ENCODE results near the gene GPR39.
"Not testable (repeated sequence)": the region's sequence is repeated elsewhere in the genome, so short reads cannot be mapped to it uniquely, and the experiment has no call there.

GPR39 gene

DNA sequence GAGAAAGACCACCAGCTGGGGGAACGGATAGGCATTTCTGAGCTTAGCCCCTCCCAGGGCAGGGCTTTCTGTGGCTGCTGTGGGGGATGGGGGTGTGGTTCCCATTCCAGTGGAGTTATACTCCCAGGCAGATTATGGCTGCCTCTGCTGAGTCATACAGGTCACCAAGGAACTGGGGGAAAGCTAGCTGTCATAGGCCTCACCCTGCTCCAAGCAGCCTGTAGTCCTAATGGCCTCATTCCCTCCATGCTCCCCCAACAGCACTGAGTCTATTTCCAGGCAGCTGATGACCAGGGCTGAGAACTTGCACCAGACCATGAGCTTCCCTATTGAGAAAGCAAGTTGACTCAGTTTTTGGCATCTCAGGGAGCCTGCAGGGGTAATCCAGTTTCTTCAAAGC is 87.1 kb downstream of the GPR39 start:
- no peak for DNase-seq

DNA sequence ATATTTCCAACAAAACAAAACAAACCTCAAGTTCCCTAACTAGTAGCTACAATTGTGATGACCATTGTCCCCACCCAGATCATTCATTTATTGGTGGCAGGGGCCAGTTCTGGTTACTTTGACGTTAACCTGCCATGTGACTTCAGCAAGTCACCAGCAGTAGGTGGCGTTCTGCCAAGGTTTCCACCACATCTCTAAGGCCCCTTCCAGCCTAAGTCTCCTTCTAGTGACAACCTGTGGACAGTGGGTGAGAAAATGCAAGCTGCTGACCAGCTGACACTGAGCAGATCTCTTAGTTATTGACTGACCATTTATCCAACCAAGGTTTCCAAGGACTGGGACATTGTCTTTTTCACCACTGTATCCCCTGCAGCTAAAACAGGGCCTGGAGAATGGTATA is 98.4 kb downstream of the GPR39 start:
- no peak for DNase-seq

DNA sequence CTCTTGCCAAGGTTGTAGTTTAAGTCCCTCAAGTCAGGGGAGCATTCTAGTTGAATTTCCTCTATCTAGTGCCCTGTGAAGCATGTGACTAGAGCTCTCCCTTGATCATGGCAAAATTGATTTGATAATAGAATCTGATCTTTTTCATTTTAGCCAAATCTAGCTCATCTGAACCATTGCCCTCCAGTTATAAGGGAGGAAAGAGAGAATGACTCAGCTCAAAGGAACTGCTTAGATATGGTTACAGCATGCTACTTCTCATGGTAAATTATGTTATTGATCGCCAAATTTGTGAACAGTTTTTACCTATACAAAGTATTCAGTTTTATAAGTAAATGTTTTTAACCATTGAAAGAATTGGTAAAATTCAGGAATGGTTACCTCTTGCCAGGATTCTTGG is 100.8 kb downstream of the GPR39 start:
- no peak for DNase-seq

DNA sequence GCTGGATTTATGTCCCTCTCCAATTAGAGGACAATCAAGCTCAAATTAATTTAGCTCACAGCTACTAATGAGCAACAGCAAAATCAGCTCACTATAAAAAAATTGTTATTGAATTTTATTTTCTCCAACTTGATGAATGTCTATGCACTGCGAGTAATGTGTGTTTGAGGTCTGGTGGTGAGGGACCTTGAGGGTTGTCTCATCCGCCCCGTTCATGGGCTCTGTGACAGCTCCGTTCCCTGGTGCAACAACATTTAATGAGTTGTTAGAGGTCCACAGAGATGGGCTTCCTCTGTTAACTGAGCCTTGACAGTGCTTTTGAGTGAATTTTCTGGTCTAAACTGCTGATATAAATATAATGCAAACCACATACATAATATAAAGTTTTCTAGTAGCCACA is 101.7 kb downstream of the GPR39 start:
- DNase-seq: no peak

DNA sequence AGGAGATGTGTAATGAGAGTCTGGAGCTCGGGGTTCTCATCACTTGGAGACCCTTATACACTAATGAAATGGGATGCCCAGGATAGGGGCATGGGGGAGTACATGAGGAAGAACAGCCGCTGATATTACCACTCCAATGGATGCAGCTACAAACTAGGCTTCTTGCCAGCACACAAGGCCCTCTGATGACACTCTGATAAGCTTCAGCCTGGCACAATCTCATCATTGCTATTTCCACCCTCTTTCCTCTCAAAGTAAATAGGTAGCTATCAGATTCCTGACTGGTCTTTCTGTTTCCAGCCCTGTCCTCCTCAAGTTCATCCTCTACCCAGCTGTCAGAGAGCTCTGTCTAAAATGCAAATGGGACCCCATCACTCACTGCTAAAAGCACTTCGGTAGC is 103.0 kb downstream of the GPR39 start:
- DNase-seq: no peak

DNA sequence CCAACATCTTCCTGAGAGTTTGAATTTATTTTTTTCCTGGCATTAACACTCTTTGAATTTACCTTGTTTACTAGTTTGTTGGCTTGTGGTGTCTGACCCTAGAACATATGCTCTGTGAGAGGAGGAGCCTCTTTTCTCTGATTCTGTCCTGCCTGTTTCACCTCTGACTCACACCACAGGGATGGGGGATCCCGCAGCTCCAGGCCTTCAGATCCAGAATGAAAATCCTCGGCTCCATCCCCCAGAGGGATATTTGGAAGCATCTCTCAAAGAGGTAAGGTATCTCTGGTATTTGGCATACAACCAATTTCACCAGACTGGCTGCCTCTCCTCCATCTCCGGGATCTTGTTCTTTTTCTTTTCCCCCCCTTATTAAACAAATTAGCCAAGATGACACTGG is 104.7 kb downstream of the GPR39 start:
- DNase-seq: no peak

DNA sequence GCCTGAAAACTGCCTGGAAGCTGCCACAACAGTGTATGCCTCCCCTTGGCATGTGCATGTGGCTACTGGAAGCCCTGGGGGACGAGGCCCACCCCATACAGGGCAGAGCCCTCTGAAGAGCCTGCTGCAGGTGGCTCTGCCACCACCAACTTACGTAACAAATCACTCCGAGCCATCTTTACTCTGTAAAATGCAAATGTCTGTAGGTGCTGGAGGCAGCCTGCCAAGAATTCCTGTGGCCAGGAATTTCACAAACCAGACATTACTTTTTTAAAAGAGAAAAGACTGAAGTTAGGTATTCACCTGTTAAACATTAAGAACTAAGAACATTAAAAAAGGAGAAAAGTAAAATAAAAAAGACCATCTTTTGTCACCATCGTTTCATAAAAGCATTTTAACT is 106.3 kb downstream of the GPR39 start:
- no peak for DNase-seq

DNA sequence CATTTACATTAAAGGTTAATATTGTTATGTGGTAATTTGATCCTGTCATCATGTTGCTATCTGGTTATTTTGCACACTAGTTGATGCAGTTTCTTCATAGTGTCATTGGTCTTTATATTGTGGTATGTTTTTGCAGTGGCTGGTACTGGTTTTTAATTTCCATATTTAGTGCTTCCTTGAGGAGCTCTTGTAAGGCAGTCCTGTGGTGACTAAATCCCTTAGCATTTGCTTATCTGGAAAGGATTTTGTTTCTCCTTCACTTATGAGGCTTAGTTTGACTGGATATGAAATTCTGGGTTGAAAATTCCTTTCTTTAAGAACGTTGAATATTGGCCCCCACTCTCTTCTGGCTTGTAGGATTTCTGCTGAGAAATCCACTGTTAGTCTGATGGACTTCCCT is 120.5 kb downstream of the GPR39 start:
- DNase-seq: not testable (repeated sequence)

DNA sequence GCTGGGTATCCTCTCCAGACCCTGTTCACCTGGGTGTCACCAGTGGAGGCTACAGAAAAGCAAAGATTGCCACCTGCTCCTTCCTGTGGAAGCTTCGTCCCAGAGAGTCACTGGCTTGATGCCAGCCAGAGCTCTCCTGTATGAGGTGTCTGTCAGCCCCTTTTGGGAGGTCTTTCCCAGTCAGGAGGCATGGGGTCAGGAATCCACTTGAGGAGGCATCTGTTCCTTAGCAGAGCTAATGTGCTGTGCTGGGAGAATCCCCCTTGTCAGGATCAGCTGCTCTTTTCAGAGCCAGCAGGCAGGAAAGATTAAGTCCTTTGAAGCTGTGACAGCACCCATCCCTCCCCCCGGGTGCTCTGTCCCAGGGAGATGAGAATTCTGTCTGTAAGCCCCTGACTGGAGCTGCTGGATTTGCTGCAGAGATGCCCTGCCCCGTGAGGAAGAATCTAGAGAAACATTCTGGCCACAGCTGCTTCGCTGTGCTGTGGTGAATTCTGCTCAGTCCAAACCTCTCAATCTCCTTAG is 121.8 kb downstream of the GPR39 start:
- DNase-seq: no peak

DNA sequence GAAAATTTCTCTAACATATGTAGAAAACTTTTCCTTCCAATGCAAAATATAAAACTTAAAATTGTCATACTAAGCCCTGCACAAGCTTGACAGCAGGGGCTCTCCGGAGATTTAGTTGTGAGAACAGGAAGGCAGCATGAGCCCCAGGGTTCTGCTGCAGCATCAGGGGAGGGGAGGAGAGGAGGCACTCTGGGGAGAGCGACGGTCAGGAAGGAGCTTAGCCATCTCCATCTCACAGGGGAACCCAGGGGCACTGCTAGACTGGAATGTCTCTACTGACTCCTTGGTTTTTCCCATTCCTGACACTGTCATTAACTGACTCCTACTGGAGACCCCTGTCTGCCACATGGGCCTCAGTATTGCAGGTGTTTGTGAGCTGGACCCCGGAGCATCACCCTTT is 123.6 kb downstream of the GPR39 start:
- DNase-seq: no peak

DNA sequence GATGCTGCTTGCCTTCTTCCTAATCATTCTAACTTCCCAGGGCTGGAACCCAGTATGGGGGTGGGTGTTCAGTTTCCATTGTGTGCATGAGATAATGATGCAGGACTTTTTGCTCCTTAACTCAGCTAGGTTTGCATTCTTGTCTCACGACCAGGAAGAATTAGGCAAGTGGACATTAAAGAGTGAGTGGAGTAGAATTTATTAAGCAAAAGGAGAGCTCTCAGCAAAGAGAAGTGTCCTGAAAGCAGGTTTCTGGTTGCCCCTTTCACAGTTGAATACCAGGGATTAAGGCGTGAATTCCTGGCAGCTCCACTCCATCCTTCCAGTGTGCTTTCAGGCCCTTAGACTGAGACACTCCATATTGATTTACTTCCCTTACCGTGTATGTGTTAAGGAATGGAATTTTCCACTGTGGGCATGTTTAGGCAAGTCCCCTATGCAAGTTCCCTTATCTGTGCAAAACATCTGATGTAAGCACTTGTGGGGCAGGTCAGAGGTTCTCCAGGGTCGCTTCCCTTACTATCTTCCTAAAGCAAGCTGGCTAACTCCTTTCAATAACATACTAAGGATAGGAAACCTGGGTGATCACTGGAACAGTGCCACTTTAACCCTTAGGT is 126.5 kb downstream of the GPR39 start:
- no peak for DNase-seq

DNA sequence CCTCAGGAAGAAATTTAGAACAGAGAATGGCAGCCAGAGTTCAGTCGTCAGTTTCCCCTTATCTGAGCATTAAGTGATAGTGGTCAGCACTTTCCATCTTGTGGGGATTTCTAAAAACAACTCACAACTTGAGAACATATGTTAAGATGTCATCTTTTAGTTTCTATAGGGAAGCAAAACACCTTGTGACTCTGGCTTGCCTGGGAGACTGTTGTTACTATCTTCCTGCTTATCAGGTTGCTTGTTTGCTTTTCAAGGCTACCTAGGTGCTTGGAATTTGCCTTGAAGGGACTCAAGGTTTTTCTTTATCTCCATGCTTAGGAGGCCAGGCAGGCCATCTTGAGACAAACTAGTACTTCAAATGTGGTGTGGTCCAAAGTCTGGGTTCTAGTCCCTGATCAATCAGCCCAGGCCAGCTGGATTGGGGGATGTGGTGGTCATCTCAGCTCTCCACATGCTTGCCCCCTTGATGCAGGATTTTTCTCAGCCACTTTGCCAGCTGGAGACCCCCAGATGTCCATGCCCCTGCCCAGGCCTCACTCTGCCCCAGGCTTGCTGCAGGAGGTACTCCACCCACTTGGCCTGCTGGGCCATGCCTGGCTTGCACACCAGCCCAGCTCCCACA is 127.5 kb downstream of the GPR39 start:
- DNase-seq: no peak

DNA sequence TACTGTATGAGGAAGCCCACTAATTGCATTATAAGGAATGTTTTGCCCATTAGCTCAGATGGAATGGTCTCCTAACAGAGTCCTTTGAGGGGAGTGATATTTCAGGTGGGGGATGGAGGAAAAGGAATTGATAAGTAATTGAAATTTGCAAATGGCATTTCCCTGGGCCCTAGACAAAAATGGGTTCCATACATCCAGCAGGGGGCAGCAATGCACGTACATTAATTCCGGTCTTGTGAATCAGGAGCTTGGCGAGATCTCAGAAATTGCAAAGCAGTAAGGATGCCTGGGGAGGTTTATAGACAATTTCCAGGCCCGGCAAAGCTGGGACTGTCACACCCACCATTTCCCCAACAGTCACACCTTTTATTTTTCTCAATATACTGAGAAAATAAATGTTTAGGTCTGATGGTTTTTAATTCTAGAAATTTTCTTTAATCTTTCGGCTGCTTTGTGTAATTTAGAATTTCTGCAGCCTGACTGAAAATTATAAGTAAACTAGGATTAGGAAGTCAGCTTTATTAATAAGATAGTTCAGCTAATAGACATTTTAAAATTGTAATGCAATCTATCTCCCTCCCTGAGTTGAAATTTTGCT is 130.6 kb downstream of the GPR39 start:
- DNase-seq: peak; percentile 67

DNA sequence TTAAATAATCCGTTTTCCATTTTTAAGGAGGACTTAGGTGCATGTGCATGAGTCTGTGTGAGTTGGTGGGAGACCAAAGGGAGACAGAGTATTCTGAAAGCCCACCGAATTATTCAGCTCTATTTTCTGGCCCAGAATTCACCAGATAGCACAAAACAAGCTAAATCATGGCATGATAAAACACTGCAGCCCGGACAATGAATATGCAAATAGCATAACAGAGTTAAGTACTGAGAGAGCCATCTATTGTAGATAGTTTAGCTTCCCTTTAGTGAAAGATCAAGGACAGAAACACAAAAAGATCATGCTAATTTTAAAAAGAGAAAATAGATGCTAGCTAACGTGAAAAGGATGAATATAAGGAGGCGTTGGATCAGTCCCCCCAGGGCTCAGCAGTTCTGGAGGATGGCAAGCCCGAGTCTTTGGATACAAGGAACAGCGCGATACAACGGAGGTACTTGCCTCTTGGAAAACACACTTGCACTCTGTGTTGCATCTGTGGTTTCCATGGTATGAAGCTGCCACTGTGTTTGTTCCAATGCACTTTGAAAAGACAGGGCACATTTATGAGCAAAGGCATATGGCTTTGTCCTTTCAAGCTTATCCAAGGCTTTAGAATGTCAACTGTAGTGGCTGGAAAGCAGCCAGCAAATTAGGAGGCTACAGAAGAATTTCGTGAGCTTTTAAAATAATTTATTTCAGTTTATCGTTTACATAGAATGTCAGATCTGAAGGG is 133.5 kb downstream of the GPR39 start:
- no peak for DNase-seq

DNA sequence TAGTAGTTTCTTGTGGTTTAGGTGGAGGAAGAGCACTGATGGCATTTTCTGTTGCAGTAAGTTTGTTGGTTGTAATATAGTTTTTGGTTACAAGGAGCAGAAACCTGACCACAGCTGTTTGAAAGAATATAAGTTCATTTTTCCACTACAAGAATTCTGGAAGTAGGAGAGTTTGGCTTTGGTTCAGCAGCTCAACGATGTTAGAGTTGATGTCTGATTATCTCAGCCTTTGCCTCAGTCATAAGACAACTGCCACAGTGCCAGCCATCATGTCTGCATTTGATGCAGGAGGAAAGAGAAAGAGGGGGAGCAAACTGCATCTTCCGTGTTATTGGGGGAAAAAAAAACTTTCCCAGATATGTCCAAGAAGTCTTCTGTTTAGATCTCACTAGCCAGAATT is 134.3 kb downstream of the GPR39 start:
- DNase-seq: no peak

DNA sequence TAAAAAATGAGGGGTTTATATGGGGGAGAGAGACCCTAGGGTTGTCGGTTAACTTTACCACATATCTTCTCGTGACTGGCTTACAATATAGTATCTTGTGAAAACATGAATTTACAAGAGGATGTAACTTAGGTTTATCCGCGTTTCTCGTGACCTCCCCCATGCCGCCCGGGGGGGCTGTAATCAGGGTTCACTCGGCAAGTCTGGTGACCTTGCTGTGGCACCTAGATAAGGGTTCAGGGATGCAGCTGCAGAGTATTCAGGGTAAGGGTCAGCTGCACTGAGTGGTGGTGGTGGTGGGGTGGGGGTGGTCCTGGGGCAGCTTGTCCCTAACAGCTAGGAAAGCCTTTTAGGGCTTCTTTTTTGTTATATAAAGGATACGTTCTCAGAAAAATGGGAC is 141.1 kb downstream of the GPR39 start:
- no peak for DNase-seq

DNA sequence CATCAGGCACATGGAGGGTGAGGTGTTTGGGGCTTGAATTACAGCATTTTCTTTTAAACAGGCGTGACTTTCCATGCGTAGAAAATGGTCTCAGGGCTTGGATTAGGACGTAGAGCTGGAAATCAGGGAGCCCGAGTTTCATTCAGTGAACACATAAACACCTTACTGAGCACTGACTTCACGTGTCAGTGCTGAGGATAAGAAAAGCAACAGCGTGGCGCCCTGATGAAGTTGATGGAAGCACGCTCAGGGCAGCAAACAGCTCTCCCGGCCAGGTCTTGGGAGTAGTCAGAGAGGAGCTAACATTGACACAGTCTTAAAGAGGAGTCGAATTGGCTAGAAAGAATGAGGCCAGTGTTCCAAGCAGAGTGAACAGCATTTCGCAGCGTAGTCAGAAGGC is 142.7 kb downstream of the GPR39 start:
- no peak for DNase-seq

DNA sequence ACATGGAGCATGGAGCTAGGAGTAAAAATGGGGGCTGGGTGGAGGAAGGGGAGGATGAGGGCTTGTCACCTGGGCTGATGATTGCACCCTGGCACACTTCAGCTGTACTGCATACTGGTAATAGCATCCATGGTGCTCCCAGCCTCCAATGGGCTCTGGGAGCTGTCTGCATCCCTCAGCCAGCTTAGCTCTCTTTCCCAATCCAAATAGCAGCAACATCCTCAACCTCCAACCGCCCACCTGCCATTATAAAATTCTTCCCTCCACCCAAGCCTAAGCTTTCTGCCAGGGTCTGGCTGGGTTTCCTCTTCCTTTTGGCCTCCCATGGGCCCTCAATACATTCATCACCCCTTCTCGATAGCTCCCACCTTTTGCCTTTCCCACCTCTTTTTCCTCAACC is 143.3 kb downstream of the GPR39 start:
- no peak for DNase-seq

DNA sequence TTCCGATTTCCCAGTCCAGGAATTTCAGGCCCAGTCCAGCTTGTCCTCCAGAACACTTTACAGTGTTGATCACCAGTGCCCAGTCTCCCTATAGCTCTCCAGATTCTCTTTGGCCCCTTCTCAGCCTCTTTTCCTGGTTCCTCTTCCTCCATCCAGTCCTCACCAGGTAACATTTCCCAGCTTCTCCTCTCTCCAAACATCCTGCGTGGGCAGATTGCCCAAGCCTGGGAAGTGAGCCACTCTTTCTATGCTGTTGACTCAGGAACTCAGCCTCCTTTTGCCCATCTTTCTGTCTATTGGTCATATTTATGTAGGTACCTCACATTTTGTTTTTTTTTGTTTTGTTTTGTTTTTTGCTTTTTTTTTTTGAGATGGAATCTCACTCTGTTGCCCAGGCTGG is 144.0 kb downstream of the GPR39 start:
- DNase-seq: no peak

DNA sequence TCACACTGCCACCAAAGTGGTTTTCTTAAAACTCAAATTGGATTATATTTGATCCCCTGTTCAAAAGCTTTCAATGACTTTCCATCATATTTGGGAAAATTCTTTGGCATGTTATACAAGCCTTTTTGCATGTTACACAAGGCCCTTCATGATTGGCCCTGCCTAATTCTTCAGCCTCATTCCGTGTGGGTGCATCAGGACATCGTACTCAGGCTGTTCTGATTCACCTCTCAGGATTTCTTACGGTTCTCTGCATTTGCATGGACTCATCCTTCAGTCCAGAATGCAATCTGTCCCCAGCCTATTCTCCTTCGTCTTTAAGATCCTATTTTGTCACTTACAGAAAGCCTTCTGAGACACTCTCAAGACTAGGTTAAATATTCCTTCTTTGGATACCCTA is 145.6 kb downstream of the GPR39 start:
- DNase-seq: no peak

DNA sequence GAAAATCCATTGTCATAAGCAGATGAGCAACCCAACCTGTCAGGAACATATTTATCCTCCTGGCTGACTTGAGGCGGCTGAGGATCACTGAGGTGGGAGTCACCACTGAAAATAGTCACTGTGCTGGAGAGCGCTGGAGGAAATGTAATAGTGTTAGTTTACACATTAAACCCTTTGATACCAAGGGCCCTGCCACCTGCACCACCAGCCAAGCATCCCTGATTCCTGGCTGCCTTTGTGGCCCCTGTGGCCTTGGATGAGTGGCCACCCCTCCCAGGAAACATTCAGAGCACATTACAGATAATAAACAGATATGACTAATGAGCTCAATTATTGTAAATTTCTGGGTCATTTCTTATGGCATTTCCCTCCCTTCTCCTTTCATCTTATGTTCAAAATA is 147.5 kb downstream of the GPR39 start:
- DNase-seq: no peak

DNA sequence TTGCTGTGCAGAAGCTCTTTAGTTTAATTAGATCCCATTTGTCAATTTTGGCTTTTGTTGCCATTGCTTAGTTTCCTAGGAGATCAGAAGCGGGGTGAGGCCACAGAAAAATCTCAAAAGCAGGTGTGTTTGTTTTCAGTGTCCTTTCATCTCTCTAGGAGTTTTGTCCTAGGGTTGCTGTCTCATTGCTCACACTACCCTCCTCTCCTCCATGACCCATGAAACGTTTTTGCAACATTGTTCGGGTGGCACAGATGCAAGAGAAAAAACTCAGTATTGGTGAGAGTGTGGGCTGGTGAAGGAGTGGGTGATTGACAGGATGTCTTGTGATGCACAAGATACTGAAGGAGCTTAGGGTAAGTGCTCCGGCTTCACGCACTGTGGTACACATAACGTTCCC is 149.8 kb downstream of the GPR39 start:
- DNase-seq: no peak

DNA sequence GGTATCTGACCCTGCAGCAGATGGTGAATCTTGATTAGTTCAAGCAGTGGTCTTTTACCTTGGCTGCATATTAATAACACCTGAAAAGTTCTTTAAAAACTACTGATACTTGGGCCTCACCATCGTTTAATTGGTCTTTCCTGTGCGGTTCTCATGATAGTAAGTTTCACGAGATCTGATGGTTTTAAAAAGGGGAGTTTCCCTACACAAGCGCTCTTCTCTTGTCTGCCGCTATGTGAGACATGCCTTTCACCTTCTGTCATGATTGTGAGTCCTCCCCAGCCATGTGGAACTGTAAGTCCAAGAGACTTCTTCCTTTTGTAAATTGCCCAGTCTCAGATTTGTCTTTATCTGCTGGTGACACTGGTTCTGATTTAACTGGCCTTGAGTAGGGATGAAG is 151.1 kb downstream of the GPR39 start:
- DNase-seq: no peak

DNA sequence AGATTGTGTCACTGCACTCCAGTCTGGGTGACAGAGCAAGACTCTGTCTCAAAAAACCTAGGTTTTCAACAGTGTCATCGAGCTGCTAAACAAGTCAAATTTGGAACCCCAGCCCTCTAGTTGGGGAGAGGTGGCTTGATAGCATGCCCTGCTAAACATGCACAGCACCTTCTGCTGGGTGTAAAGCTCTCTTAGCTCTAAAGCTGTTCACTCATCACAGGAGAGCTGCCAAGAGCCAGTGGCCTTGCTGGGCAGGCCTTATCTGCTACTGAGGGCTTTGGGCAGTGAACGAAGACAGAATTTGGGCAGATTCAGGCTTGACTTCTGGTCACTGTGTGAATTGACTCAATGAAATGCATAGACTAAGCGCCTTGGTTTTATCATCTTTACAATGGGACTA is 152.1 kb downstream of the GPR39 start:
- no peak for DNase-seq

Data from activated CD8-positive, alpha-beta memory T cell treated with anti-CD3 and anti-CD28 coated beads for 24 hours (primary cell).